ENCODE results near the gene CEP295NL. TPM values are rescaled to one million over a fixed set of nuclear protein-coding genes. Genes with fewer than 3 reads are reported as not detected.
"Not testable (repeated sequence)": the region's sequence is repeated elsewhere in the genome, so short reads cannot be mapped to it uniquely, and the experiment has no call there.

Gene CEP295NL
- total RNA-seq, 1 donor from 2014 or later = not detected

GRCh38 chr17:78896834-78897663 is 6.0 kb downstream of the CEP295NL start:
- Mint-ChIP-seq H3K27me3 (ENCODE audit: insufficient read depth) (no peaks in the 10 kb centered on the region), H3K36me3 (ENCODE audit: low read depth) (no peaks in the 10 kb centered on the region), H3K4me1 (ENCODE audit: low read depth) (no peaks in the 10 kb centered on the region), H3K27ac (no peak overlapping the region), H3K4me3 (no peak overlapping the region), H3K9me3 (no peaks in the 10 kb centered on the region)
- DNase-seq (ENCODE audit: low spot score) = no peak
- intact Hi-C loops (cut with micrococcal nuclease) = no loop called here

DNA sequence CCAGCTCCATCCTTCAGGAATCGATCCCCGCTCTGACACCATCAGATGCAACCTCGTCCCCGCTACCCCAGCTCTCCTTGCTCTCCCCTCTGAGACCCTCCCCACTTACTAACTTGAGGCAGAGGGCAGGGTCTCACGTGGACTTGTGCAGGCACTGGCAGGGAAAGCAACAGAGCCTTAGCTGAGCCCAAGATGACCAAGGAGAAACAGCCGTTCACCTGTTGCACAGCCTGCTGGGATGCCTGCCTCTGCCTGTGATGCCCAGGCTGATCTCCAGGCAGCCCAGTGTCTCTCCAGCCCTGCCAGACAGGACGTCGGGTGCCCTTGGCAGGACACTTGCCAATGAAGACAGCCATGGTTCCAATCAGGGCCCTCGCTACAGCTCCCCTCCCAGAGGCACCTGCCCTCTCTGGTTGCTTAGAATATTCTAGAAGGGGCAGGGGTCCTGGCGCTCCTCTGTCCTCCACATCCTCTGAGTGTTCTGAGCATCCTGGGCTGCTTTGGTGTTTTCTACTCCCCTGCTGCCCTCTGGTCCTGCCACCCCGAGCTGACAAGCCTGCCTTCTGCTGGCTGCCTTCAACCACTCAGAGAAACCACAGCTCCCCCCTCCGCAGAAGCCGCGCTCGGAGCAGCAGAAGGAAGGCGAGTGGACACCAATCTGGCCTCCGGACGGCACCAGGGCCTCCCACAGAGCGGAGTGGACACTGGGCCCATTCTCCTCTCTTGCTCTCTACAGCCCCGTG is 6.7 kb downstream of the CEP295NL start:
- Mint-ChIP-seq H3K4me1 (ENCODE audit: low read depth) (peaks cover 6% of the 10 kb centered on the region), H3K27me3 (ENCODE audit: insufficient read depth) (peaks cover 5% of the 10 kb centered on the region), H3K36me3 (ENCODE audit: low read depth) (no peaks in the 10 kb centered on the region), H3K4me3 (no peak overlapping the region), H3K27ac (no peak overlapping the region), H3K9me3 (no peaks in the 10 kb centered on the region)
- intact Hi-C loops (cut with micrococcal nuclease) = no loop called here
- no peak for DNase-seq (ENCODE audit: low spot score)

DNA sequence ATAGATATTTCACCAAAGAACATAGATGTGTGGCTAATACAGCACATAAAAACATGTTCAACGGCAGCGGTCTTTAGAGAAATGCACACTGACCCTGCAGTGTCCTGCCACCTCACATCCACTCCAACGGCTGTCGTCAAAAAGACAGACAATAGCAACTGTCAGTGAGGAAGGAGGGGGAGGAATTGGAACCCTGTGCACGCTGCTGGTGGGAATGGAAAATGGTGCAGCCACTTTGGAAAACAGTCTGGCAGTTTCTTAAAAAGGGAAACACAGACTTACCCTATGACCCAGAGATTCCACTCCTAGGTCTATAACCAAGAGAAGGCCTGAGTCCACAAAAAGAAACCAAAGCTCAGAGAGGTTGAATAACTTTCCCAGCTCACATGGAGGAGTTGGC is 7.7 kb downstream of the CEP295NL start:
- no peak overlapping the region for H3K4me3 Mint-ChIP-seq
- H3K36me3 Mint-ChIP-seq (ENCODE audit: low read depth) = no peaks in the 10 kb centered on the region
- no peak overlapping the region for H3K27ac Mint-ChIP-seq
- intact Hi-C loops (cut with micrococcal nuclease) = no loop called here
- H3K4me1 Mint-ChIP-seq (ENCODE audit: low read depth) = peaks cover 14% of the 10 kb centered on the region
- H3K27me3 Mint-ChIP-seq (ENCODE audit: insufficient read depth) = peaks cover 7% of the 10 kb centered on the region
- no peak for DNase-seq (ENCODE audit: low spot score)
- no peaks in the 10 kb centered on the region for H3K9me3 Mint-ChIP-seq

GRCh38 chr17:78893684-78894083 is 9.3 kb downstream of the CEP295NL start:
- no peak for DNase-seq (ENCODE audit: low spot score)
- Mint-ChIP-seq H3K36me3 (ENCODE audit: low read depth) (no peaks in the 10 kb centered on the region), H3K9me3 (no peaks in the 10 kb centered on the region), H3K4me3 (no peak overlapping the region), H3K27me3 (ENCODE audit: insufficient read depth) (peaks cover 9% of the 10 kb centered on the region), H3K27ac (no peak overlapping the region), H3K4me1 (ENCODE audit: low read depth) (peaks cover 28% of the 10 kb centered on the region)
- intact Hi-C loops (cut with micrococcal nuclease) = no loop called here

- Mint-ChIP-seq H3K4me3 (no peak overlapping the region), H3K36me3 (ENCODE audit: low read depth) (no peaks in the 10 kb centered on the region), H3K27me3 (ENCODE audit: insufficient read depth) (peaks cover 9% of the 10 kb centered on the region), H3K9me3 (no peaks in the 10 kb centered on the region), H3K27ac (no peak overlapping the region), H3K4me1 (ENCODE audit: low read depth) (peaks cover 29% of the 10 kb centered on the region)
- no peak for DNase-seq (ENCODE audit: low spot score)
- intact Hi-C loops (cut with micrococcal nuclease) = no loop called here
Measured at GRCh38 chr17:78892936-78893379, 10.0 kb downstream of the CEP295NL start.

- intact Hi-C loops (cut with micrococcal nuclease) = no loop called here
- Mint-ChIP-seq H3K27me3 (ENCODE audit: insufficient read depth) (peaks cover 9% of the 10 kb centered on the region), H3K27ac (no peak overlapping the region), H3K4me1 (ENCODE audit: low read depth) (peaks cover 29% of the 10 kb centered on the region), H3K36me3 (ENCODE audit: low read depth) (no peaks in the 10 kb centered on the region), H3K4me3 (no peak overlapping the region), H3K9me3 (no peaks in the 10 kb centered on the region)
- DNase-seq (ENCODE audit: low spot score) = no peak
Measured at GRCh38 chr17:78892520-78892919, 10.5 kb downstream of the CEP295NL start.

GRCh38 chr17:78892062-78892456 is 10.9 kb downstream of the CEP295NL start:
- Mint-ChIP-seq H3K36me3 (ENCODE audit: low read depth) (no peaks in the 10 kb centered on the region), H3K27me3 (ENCODE audit: insufficient read depth) (peaks cover 9% of the 10 kb centered on the region), H3K9me3 (no peaks in the 10 kb centered on the region), H3K4me1 (ENCODE audit: low read depth) (peaks cover 29% of the 10 kb centered on the region), H3K27ac (no peak overlapping the region), H3K4me3 (peak overlapping the region; percentile 39)
- no peak for DNase-seq (ENCODE audit: low spot score)
- intact Hi-C loops (cut with micrococcal nuclease) = no loop called here

DNA sequence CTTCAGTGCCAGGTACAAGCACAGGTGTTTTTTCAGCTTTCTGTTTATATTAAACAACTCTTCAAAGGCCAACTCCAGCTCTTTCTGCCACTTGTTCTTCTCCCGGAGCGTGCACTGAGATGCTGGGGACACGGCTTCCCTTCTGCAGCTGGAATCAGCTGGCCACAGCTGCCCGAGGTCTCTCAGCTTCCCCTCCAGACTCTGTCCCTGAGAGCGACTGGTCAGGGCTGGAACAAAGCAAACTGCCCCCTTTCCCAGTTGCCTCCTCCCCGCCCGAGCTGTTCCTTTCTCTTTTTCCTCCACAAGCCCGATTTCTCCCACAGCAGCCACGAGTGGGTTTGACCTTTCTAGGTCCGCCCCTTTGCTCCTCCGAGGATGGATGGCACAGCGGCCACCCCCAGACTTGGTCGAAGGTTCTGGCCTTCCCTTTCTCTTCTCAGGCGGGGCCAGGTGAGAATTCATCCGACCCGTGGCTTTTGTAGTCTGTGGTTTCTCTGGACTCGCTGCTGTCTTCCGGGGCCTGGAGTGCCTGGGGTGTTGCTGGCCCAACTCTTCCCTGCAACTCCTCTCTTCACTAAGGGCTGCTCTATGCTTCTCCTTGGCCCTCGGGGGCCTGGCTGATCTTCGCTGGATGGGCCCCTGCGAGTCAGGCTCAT is 11.5 kb downstream of the CEP295NL start:
- Mint-ChIP-seq H3K36me3 (ENCODE audit: low read depth) (no peaks in the 10 kb centered on the region), H3K4me3 (peak overlapping the region; percentile 39), H3K27ac (peak overlapping the region; percentile 69)

DNA sequence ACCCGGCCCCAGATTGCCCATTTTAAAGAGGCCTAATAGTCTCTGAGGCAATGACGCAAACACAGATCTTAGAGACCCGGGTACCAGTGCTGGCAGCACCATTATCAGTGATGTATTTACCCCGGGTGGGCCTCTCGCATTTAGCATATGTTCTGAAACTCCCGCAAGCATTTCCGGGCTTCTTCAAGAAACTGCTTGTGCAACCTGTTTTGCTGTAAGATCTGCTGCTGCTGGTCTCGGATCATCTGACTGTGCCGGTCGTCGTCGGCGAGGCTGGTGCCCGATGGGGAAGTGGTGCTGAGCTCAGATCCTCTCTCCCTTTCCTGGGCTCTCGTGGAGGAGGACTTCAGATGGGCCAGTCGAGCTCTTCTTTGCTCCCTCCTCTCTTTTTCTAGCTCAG is 12.5 kb downstream of the CEP295NL start:
- Mint-ChIP-seq H3K27ac (peak overlapping the region; percentile 56), H3K27me3 (ENCODE audit: insufficient read depth) (peaks cover 16% of the 10 kb centered on the region), H3K4me1 (ENCODE audit: low read depth) (peaks cover 29% of the 10 kb centered on the region), H3K9me3 (no peaks in the 10 kb centered on the region), H3K4me3 (no peak overlapping the region), H3K36me3 (ENCODE audit: low read depth) (no peaks in the 10 kb centered on the region)
- peak; percentile 54 for DNase-seq (ENCODE audit: low spot score)
- intact Hi-C loops (cut with micrococcal nuclease) = no loop called here

More for the DNA sequence above, 11.5 kb downstream of the CEP295NL start:
- Mint-ChIP-seq H3K27me3 (ENCODE audit: insufficient read depth) (peaks cover 14% of the 10 kb centered on the region), H3K4me1 (ENCODE audit: low read depth) (peaks cover 29% of the 10 kb centered on the region), H3K9me3 (no peaks in the 10 kb centered on the region)
- no peak for DNase-seq (ENCODE audit: low spot score)
- intact Hi-C loops (cut with micrococcal nuclease) = no loop called here

GRCh38 chr17:78890096-78890495 is 12.9 kb downstream of the CEP295NL start:
- H3K9me3 Mint-ChIP-seq; H3K27ac Mint-ChIP-seq; H3K36me3 Mint-ChIP-seq (ENCODE audit: low read depth); DNase-seq (ENCODE audit: low spot score); intact Hi-C loops (cut with micrococcal nuclease): not testable (repeated sequence)
- peak overlapping the region; percentile 30 for H3K4me3 Mint-ChIP-seq
- H3K27me3 Mint-ChIP-seq (ENCODE audit: insufficient read depth) = peaks cover 16% of the 10 kb centered on the region
- H3K4me1 Mint-ChIP-seq (ENCODE audit: low read depth) = peaks cover 29% of the 10 kb centered on the region

GRCh38 chr17:78889531-78889930 is 13.5 kb downstream of the CEP295NL start:
- Mint-ChIP-seq H3K36me3 (ENCODE audit: low read depth) (no peaks in the 10 kb centered on the region), H3K4me1 (ENCODE audit: low read depth) (peaks cover 29% of the 10 kb centered on the region), H3K9me3 (no peaks in the 10 kb centered on the region), H3K4me3 (peak overlapping the region; percentile 54), H3K27me3 (ENCODE audit: insufficient read depth) (peaks cover 16% of the 10 kb centered on the region), H3K27ac (no peak overlapping the region)
- peak; percentile 25 for DNase-seq (ENCODE audit: low spot score)
- intact Hi-C loops (cut with micrococcal nuclease) = loop anchor here (5.0 kb wide), 1 partner anchor 33 kb away; no protein-coding TSS in a partner anchor

GRCh38 chr17:78888941-78889518 is 14.0 kb downstream of the CEP295NL start:
- intact Hi-C loops (cut with micrococcal nuclease) = loop anchor here (5.0 kb wide), 1 partner anchor 33 kb away; no protein-coding TSS in a partner anchor
- Mint-ChIP-seq H3K27ac (no peak overlapping the region), H3K9me3 (no peaks in the 10 kb centered on the region), H3K36me3 (ENCODE audit: low read depth) (no peaks in the 10 kb centered on the region), H3K4me1 (ENCODE audit: low read depth) (peaks cover 29% of the 10 kb centered on the region), H3K4me3 (no peak overlapping the region), H3K27me3 (ENCODE audit: insufficient read depth) (peaks cover 16% of the 10 kb centered on the region)
- DNase-seq (ENCODE audit: low spot score) = no peak

Measured in activated T-helper 1 cell treated with anti-CD3 and anti-CD28 coated beads, Interleukin-12 subunit alpha, Interleukin-12 subunit beta, Interleukin-2, Interleukin-4 antibody, amounts not matched to agents 30 ng/mL and 10 ng/mL and 1 ng/mL, durations not matched to agents 14 hours and 24 hours and 36 hours (primary cell).